ENCODE results near the gene PCDH15.

- TF ChIP-seq CTCF (IDR thresholded peaks at IDR 0.05) (no peak), TEAD1 (CRISPR knock-in tag; IDR thresholded peaks at IDR 0.05) (no peak), USF1 (CRISPR knock-in tag; IDR thresholded peaks at IDR 0.05) (no peak), ESRRA (CRISPR knock-in tag; IDR thresholded peaks at IDR 0.05; ENCODE audit: borderline replicate concordance) (no peak), HMGXB4 (CRISPR knock-in tag; IDR thresholded peaks at IDR 0.05) (no peak), ELF4 (CRISPR knock-in tag; IDR thresholded peaks at IDR 0.05; ENCODE audit: low read depth) (no peak), MAX (CRISPR knock-in tag; IDR thresholded peaks at IDR 0.05) (no peak), ETV6 (CRISPR knock-in tag; IDR thresholded peaks at IDR 0.05) (no peak), ZNF281 (CRISPR knock-in tag; IDR thresholded peaks at IDR 0.05) (no peak)
Measured at GRCh38 chr10:54060572-54060971, 740.5 kb downstream of the PCDH15 start.

All from WTC11 (cell line).